ENCODE results near the gene DHRS12.

DHRS12 gene

DNA sequence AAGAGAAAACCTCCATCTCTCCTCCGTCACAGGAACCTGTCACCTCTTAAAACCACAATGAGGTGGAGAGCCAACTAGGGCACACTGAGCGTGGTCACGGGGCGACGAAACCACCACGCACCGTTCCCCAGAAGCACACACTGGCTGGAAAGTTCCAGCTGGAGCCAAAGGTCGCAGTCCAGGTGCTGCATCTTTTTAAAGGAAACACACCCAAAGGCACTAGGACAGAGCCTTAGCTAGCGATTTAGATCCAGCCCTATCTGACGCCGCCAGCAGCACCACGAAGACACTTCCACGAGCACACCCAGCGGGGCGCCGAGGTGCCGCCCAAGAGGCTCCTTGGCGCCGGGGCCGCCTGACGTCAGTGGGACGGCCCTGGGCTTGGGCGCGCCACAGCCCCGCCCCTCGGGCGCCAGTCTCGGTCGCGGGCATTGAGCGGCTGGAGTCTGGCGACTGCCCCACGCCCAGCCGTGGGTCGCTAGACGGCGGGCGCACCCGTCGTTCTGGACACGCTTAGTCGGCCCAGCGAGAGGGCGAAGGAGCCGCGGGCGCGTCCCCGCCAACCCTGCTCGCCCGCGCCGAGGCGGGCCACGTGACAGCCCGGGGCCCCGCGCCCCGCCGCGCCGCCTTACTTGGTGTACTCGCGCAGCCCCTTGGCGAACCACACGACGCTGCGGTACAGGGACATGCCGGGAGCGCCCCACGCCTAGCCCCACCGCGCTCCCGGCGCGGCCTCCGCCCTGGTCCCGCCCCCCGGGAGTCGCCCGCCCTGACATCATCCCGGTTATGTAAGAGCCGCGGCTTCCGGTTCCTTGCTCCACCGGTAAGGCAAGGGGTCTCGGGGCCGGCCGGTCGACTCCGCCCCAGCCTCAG is at the start of gene DHRS12:
Gene DHRS12 (minus strand): TSS at position 742 of the 873 bp plus-strand sequence. CDS start 4,504 bp downstream, outside the sequence.
- FAIRE-seq: no peak
- DNase-seq (ENCODE audit: insufficient read length, low spot score): peak; percentile 67

- DNase-seq (ENCODE audit: insufficient read length, low spot score): peak; percentile 22
- no peak for FAIRE-seq
These were observed 45.5 kb upstream of the DHRS12 start for GRCh38 chr13:51849145-51850101.

GRCh38 chr13:51848674-51849073 is 44.7 kb upstream of the DHRS12 start:
- DNase-seq (ENCODE audit: insufficient read length, low spot score) (no peak), FAIRE-seq (no peak)

- FAIRE-seq (no peak), DNase-seq (ENCODE audit: insufficient read length, low spot score) (no peak)
These were observed 42.8 kb upstream of the DHRS12 start for GRCh38 chr13:51846756-51847155.

DNA sequence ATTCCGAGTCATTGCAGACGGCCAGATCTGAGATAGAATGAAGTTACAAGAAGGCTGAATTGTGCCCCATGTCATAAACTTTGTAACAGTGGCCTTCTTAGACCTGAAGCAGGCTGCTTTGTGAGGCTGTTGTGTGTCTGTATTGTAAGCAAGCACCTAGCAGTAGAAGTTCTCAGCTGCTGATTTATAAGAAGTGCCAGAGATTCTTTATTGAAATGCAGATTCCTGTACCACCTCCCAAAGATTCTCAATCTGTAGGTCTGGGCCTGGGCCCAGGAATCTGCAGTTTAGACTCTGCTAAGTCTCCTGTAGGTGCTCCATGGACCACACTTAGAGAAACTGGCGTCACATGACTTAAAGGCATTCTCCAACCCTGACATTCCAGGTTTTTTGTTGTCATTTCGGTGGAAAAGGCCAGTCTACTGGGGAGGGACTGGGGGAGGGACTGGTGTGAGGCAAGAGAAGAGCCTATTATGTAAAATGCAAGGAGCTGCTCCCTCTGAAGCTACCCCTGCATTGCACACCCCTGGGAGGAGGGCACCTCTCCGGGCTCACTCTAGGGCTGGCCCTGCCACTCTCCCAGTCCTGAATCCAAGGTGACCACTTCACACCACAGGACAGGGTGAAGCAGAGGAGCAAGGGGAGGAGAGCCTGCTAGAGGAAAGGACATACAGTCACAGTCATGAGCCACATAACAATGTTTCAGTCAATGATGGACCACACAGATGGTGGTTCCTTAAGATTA is 41.8 kb upstream of the DHRS12 start:
- FAIRE-seq (no peak), DNase-seq (ENCODE audit: insufficient read length, low spot score) (no peak)

DNA sequence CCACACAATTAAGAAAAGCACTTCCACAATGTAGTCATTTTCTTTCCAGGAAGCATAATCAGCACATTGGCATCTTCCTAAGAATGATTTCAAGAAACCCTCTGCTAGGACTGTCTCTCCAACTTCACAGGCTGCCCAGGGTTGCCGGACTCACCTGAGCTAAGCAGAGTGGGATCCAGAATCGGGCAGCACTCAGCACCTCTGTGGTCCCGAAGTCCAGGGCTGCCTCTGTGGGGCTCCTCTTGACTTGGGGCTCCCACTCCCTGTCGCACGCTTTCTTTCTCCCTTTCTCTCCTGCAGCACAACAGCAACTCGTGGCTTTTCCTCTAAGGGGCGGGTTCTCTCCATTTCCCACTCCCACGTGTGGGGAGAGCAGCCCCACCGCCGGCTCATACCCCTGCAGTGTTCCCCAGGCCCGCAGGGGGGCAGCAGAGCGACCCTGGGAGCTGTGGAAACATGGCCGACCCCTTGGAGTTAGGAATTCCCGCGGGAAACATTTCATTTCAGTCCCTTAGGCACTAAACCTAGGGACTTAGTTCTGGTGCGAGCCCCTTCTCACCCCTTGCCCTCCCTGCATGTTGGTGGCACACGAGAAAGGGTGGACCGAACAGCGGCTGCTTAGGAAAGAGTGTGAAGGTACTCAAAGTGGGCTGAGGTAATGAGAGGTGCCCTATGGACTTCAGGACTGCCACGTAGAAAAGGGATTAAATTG is 41.1 kb upstream of the DHRS12 start, which contains the start of gene TMEM272:
Gene TMEM272 (minus strand): TSS at position 316 of the 712 bp plus-strand sequence. CDS start 6,647 bp downstream, outside the sequence.
- peak; percentile 61 for DNase-seq (ENCODE audit: insufficient read length, low spot score)
- FAIRE-seq: no peak

- no peak for DNase-seq (ENCODE audit: insufficient read length, low spot score)
- no peak for FAIRE-seq
These were observed 39.6 kb upstream of the DHRS12 start for GRCh38 chr13:51843529-51843928.

GRCh38 chr13:51841732-51842131 is 37.8 kb upstream of the DHRS12 start:
- FAIRE-seq: no peak
- no peak for DNase-seq (ENCODE audit: insufficient read length, low spot score)

GRCh38 chr13:51840917-51841316 is 37.0 kb upstream of the DHRS12 start:
- no peak for FAIRE-seq
- DNase-seq (ENCODE audit: insufficient read length, low spot score): no peak

DNA sequence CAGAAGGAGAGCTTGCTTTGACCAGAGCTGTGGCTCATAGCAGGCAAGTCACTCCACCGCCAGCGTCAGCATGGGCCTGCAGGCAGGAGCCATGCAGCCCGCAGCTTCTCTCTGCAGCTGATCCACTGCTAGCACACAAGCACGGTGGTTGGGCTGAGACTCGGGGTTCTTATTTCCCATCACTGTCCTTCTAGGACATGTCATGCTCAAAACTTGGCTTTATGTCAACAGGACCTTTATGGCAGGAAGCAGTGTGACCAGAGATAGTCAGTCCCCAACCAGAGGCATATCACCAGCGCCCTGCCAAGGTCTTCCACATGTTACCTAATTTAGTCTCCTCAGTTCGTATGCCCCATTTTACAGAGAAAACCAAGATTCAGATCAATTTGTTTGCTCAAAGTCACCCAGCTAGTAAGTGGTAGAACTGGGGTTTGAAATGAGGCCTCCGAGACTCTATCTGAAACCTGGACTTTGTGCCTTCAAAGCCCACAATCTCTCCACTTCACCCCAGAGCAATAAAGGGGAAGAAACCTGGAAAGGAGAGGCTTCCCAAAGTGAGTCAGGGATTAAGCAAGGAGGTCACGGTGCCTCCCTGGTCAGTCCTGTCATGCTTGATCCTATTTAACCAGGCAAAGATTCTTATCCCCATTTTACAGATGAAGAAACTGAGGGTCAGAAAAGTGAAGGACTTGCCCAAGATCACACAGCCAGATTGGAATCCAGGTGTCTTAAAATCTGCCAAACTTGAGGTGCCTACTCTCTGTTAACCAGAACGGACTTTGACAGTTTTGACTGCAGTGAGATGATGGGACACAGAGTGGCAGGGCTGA is 36.0 kb upstream of the DHRS12 start:
- DNase-seq (ENCODE audit: insufficient read length, low spot score): no peak
- FAIRE-seq: no peak

- FAIRE-seq: no peak
- DNase-seq (ENCODE audit: insufficient read length, low spot score): no peak
These were observed 34.4 kb upstream of the DHRS12 start for GRCh38 chr13:51838240-51838846.

GRCh38 chr13:51837016-51837415 is 33.1 kb upstream of the DHRS12 start:
- FAIRE-seq (no peak), DNase-seq (ENCODE audit: insufficient read length, low spot score) (no peak)

DNA sequence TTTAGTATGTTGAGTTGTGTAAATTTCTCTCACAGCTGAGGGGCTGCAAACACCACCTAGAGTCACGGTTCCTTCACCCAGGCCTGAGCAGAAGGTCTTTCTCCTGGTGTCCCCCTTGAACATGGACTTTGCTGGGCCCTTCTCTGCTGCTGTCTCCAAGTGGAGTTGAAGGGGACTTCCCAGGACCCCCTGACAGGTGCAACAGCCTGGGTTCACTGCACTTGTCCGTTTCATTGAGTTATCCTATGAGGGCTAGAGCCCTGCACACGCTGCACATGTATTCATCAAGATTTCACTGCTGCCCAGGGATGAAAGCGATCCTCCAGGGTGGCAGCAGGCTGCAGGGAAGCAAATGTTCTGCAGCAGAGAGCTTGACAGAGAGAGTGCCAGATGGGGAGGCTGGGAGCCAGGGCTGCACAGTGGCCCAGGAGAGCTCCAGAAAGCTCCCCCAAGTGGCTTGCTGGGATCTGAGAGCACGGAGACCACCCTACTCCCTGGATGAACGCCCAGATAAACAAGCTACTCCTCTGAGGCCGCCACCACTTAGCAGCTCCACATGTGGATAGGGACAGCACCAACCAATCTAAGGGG is 30.7 kb upstream of the DHRS12 start:
- FAIRE-seq: no peak

GRCh38 chr13:51833980-51834379 is 30.0 kb upstream of the DHRS12 start:
- DNase-seq (ENCODE audit: insufficient read length, low spot score) (no peak), FAIRE-seq (no peak)

More for the DNA sequence above, 30.7 kb upstream of the DHRS12 start:
- no peak for DNase-seq (ENCODE audit: insufficient read length, low spot score)

DNA sequence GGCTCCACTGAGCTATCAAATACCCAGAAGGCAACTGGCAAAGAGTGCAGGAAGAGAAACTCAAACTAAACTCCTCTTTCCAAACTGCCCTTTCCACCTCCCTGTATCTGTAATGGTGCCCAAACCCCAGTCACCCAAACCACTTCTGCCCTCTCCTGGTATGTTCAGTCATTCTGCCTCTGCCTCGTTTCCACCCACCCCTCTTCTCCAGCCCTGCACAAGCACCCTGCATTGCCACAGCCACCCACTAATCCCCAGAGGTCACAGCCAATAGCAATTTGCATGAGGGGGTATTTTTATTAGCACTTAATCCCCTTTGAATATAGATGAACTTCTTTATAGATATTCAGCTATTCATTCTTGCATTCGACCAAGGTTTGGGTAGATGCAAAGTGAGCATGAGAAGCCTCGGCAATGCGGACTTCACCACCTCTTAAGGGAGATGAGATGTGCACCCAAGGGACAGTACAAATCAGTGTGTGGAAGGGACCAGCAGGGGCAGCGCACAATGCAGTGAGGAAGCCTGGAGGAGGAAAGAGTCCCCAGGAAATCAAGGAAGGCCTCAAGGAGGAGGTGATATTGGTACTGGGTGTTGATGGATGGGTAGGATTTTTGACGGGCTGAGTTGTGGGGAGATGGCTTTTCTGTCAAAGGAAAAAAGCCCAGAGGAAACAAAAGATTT is 28.6 kb upstream of the DHRS12 start:
- no peak for DNase-seq (ENCODE audit: insufficient read length, low spot score)

GRCh38 chr13:51831519-51831918 is 27.6 kb upstream of the DHRS12 start:
- DNase-seq (ENCODE audit: insufficient read length, low spot score) (no peak), FAIRE-seq (no peak)

More for the DNA sequence above, 28.6 kb upstream of the DHRS12 start:
- FAIRE-seq: no peak

DNA sequence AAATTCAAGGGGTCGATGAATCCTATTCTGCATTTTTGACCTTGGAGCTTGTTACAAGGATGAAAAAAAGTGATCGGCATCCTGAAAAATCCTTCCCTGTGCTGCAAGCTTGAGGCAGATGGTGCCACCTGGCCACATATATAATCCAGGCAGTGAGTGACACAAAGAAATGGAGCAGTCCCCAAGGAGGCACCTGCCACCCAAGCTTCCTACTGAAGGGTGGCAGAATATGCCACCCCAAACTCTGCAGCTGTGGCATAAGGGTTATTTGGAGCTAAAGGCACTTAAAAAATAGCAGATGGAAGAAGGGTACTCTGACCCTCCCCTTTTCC is 25.6 kb upstream of the DHRS12 start:
- no peak for DNase-seq (ENCODE audit: insufficient read length, low spot score)
- no peak for FAIRE-seq
